GM19463 (cell line): Measurements from ENCODE around the gene EIF3L.
A peak's percentile ranks its signal among the peaks of the same experiment; 100 is the strongest.

ENCODE experiments used
- ATAC-seq: cut with Tn5 transposase; IDR thresholded peaks from one replicate; pipeline ENCODE4 v1.9.1; 2021; ENCODE audit warnings: mild to moderate bottlenecking, moderate library complexity; ENCODE audit not compliant: unreplicated experiment

EIF3L gene

DNA sequence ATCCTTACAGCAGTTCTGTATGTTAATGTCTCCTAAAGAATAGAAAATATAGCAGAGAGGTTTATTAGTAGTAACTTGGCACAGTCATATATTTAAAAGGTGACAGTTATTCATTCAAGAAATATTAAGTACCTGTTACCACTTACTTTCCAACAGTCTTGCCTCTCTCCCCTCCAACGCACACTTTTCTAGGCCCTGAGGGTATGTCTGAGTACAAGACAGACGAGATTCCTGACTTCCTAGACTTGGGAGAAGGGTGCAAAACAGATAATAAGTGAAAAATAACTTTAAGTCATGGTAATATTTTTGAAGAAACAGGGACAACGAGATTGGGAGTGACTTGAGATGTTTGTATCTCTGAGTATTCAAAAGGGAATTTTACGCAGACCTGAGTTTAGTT is 1.6 kb downstream of the EIF3L start:
- ATAC-seq: no peak

DNA sequence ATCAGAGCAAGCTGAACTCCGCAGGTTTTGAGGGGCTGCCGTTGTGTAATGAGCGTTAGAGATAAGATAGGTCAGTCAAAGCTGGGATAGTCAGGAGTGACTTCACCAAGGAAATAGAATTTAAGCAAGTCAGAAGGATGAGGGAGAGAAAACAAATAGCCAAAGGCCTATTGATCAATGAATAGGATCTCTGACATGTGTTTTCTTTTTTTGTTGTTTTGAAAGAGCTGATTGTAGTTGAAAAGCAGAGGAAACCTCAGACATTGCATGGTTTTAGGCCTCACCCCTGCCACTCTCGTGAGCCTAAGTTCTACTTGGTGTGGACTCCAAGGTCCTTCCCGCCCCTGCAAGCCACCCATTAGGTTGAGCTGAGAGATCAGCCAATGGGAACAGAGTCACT is 3.2 kb downstream of the EIF3L start:
- no peak for ATAC-seq

DNA sequence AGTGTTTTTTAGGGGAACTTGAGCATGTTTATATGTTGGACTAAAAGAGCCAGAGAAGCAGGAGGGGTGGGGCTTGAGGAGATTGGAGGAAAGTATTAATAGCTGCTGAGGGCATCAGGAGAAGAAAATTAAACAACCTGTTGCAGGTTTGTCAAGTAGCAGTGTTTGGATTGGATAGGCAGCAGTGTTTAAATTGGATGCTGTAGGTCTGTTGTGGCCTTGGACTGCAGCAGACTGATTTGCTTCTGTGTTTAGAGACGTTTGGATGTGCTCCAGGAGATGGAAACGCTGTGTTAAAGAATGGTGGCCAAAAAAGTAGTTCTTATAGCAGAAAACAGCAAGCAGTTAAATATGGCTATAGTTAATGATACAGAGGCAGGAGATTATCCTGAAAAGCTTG is 5.7 kb downstream of the EIF3L start:
- no peak for ATAC-seq

DNA sequence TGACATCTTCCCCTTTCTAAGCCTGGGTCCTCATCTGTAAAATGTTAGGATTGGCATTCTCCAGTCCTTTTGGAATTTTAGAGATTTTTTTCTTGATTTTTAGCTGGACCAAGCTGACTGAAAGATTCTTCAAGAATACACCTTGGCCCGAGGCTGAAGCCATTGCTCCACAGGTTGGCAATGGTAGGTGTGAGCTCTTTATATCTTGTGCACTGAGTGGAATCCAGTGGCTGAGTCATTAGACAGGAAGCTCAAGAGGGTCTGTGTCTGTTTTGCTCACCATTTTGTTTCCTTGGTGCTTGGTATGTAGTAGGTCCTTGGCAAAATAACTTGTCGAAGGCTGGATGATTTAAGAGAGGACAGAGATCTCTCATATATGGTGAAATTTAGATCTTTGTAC is 6.2 kb downstream of the EIF3L start:
- ATAC-seq: no peak

DNA sequence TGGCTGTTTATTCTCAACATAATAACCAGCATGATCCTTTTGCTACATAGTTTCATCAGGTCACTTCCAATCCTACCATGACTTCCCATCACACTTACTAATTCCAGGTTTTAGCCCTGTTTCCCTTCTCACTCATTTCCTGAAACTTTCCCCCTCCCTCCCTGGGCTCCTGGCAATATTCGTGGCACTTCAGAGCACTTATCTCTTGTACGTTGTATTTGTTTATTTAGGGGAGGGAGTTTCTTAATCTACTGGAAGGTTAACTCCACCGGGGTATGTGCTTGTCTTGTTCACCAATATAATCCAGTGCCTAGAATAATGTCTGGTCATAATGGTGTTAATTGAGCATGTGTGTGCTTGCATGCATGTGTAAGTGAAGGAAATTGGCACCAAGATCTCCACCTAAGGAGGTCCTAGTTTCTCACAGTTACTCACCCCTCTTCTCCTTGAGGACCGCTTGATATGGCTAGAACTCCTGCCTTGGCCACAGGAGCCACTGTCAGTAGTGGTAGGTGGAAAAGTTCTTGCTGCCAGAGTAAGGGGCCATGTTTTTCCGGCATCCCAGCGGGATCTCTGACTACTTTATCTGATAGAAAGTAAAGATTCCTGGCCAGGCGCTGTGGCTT is 11.7 kb downstream of the EIF3L start:
- ATAC-seq: no peak

DNA sequence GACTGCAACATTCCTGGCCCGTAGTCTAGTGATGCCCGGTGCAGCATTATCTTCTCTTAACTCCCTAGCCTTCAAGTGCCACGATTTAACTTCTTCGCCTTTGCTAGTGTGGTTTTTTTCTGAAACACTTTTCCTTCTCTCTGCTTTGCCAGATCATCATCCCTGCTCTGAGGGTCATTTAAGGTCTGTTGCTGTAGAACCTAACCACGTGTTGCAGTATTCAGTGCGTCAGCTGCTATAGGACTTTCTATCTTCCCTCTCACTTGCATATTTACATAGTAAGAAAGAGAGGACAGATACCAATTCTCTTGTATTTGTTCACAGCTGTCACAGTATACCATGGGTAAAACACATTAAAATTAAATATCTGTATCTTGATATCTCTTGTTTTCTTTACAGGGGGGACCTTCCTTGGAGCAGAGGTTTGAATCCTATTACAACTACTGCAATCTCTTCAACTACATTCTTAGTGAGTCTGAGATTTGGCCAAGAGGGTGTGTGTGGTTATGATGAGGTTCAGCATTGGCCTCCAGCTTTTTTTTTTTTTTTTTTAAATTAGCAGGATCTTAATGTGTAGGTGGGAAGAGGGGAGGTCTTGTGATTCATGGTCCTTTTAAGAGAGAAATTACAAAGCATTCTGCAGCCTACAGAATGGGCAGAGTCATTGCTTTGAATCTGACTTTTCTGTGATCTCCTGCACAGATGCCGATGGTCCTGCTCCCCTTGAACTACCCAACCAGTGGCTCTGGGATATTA is 13.5 kb downstream of the EIF3L start:
- no peak for ATAC-seq

- no peak for ATAC-seq
Observed at GRCh38 chr22:37865510-37865909, 16.3 kb downstream of the EIF3L start.

- no peak for ATAC-seq
Observed at GRCh38 chr22:37870273-37870672, 21.1 kb downstream of the EIF3L start.

DNA sequence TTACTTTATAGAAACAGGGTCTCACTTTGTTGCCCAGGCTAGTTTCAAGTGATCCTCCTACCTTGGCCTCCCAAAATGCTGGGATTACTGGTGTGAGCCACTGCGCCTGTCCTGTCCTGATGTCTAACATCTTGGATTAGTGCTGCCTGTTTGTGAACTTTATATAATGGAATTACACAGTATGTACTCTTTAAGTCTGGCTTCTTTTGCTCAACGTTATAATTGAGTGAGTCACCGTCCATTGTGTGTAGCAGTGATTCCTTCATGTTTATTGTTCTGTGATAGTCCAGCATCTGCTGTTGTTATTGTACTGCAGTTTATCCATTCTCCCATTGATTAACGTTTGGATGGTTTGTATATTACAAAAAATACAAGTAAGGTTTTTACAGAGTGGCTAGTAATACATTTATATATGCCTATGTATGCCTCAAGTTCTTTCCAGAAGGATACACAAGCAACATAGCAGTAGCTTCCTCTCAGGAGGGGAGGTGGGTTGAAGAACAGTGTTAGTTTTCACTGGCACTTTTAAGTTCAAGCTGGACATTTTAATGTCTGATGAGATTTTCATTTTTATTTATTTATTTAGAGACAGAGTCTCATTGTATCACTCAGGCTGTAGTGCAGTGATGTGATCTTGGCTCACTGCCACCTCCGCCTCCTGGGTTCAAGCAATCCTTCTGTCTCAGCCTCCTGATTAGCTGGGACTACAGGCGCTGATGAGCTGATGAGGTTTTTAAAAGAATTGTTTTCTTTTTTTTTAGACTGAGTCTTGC is 31.6 kb downstream of the EIF3L start:
- no peak for ATAC-seq

GRCh38 chr22:37884420-37884819 is 35.2 kb downstream of the EIF3L start:
- no peak for ATAC-seq

- ATAC-seq: no peak
Observed at GRCh38 chr22:37887584-37888378, 38.6 kb downstream of the EIF3L start.

DNA sequence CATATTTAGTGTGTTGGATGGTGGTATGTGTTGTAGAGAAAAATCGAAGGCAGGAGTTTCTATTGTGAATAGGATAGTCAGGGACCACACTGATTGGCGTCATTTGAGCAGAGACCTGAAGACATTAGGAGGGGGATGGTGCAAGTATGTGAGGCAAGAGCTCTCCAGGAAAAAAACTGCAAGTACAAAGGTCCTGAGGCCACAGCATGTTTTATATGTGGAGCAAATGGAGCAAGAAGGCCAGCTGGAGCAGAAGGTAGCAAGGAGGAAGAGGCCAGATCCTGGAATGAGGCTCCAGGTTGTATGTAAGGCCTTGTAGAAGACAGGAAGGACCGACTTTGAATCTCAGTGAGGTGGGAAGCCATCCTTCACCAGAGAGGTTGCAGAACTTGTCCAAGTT is 42.7 kb downstream of the EIF3L start:
- no peak for ATAC-seq

- no peak for ATAC-seq
Observed at GRCh38 chr22:37892566-37893335, 43.5 kb downstream of the EIF3L start.

DNA sequence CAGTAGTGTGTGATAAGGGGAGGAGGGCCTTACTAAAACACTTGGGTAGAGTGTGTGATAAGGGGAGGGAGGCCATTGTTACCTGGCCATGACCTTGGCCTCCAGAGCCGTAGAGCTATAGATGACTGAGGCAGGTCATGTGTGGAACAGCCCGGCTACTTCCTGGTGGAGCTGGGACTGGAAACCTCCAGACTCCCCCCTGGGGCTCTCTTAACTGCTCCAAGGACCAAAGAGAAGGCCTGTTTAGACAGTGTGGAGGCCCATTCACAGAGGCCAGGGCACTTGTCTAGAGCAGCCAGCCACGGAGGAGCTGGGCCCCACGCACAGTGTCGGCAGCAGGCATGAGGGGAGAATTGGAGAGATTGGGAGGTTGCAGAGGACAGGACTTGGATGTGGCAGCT is 44.4 kb downstream of the EIF3L start:
- ATAC-seq: no peak

DNA sequence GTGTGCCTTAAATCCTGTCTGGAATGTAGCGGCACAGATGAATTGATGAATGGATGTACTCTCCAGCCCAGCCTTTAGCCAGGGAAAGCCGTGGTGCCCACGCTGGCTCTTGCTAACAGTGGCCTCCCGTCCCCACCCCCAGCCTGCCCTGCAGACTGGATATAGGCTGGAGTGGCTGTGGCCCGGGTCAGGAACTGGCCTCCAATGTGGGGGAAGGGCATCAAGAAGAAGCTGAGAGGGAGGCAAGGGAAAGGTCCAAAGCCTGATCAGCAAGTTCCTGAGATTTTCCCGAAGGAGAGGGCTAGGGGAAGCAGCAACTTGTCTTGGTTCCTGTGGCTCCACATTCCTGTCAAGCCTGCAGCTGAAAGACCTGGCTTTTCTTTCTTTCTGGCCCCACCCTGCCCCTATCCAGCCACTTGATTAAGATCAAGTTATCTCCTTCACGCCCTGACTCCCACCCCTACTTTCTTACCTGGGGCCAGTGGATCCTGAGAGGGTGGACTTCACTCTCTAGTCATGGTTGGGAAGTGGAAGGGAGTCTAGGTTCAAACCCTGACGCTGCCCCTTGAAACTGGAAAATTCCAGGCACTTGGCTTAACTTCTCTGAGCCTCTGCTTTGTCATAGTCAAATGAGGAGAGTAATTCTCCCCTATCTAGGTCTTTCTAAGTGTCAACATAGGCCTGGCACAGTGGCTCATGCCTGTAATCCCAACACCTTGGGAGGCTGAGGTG is 45.9 kb downstream of the EIF3L start:
- no peak for ATAC-seq

DNA sequence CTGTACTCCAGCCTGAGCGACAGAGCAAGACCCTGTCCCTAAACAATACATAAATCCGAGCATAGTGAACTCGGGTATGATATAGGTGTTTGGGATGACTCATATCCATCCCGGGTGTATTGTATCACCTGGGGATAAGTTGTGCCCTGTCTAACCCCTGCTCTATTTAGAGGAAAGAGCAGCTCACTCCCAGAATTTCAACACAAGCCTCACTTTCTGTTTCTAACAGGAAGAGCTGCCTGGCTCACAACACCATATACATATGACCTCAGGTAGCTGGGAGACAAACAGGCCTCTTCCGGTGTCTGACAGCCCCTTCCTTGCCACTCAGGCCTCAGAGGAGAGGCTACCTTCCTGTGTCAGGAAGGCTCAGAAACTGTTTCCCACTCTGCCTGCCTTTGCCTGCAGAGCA is 47.0 kb downstream of the EIF3L start:
- peak; percentile 68 for ATAC-seq

GRCh38 chr22:37896939-37897338 is 47.7 kb downstream of the EIF3L start:
- no peak for ATAC-seq

GRCh38 chr22:37897807-37898206 is 48.6 kb downstream of the EIF3L start:
- ATAC-seq: no peak

DNA sequence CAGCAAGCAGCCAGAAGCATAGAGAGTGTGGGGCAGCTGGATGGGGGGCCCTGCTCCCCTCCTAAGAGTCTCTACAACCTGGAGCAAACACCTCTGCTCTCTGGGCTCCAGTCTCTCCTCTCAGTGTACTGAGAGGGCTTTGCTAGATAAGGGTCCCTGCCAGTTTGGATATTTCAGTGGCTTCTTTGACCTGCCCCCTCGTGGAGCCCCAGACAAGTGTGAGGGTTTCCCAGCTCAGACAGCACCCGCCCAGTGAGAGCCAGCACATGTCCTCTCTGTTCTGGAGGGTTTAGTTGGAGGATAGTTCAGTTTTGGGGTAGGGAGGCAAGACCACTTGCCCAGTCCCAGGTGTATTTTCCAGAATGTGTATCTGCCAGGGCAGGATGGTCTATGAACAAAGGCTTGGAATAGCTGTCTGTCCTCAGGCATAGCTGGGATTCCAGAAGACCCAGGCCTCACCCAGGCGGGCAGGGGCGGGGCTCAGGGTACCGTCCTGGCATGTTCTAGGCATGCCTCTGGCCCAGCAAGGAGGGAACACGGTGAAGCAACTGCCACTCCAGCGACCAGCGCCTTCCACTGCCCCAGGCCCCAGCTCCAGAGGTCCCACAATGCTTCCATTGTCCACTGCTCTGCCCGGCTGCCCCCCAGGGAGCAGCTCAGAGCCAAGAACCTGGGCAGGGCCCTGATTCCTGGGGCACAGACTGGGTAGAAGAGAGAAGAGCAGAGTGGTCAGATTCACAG is 49.4 kb downstream of the EIF3L start:
- no peak for ATAC-seq
